Mesothelial cell of epicardium (in vitro differentiated cells): ENCODE measurements around the gene JSRP1. TPM values are rescaled to one million over a fixed set of nuclear protein-coding genes. Genes with fewer than 3 reads are reported as not detected.

ENCODE experiments used
- DNase-seq, 2 experiments: peaks; one replicate each; pipeline ENCODE4 v3.0.0; 2021; ENCODE audit warnings: low spot score in 2 of 2; ENCODE audit not compliant: unreplicated experiment in 2 of 2
- H3K27ac Mint-ChIP-seq: 2 replicates; pipeline ENCODE4 v1.8.0; 2021; ENCODE audit warnings: mixed read lengths
- H3K27me3 Mint-ChIP-seq: 2 replicates; pipeline ENCODE4 v1.8.0; 2021; ENCODE audit warnings: low read depth, mixed read lengths
- H3K36me3 Mint-ChIP-seq: 2 replicates; pipeline ENCODE4 v1.8.0; 2021; ENCODE audit warnings: mixed read lengths
- H3K4me1 Mint-ChIP-seq: 2 replicates; pipeline ENCODE4 v1.8.0; 2021; ENCODE audit warnings: mixed read lengths
- H3K4me3 Mint-ChIP-seq: 2 replicates; pipeline ENCODE4 v1.8.0; 2021; ENCODE audit warnings: mild to moderate bottlenecking, moderate library complexity, mixed read lengths
- H3K9me3 Mint-ChIP-seq: 2 replicates; pipeline ENCODE4 v1.8.0; 2021; ENCODE audit warnings: mixed read lengths
- total RNA-seq: library from RNA; stranded (reverse); gene quantifications from 3 replicates; pipeline ENCODE4 v1.2.1, GENCODE V29; 2021
- TF ChIP-seq, protein P1 (sequence below): fragments of 200-600 bp; sonication (generic); IDR thresholded peaks from one replicate; pipeline ENCODE4 v1.5.0; 2021; ENCODE audit warnings: antibody characterized with exemption; ENCODE audit not compliant: unreplicated experiment

JSRP1 gene
- total RNA-seq, 1 donor from 2014 or later: 0.80 TPM

DNA sequence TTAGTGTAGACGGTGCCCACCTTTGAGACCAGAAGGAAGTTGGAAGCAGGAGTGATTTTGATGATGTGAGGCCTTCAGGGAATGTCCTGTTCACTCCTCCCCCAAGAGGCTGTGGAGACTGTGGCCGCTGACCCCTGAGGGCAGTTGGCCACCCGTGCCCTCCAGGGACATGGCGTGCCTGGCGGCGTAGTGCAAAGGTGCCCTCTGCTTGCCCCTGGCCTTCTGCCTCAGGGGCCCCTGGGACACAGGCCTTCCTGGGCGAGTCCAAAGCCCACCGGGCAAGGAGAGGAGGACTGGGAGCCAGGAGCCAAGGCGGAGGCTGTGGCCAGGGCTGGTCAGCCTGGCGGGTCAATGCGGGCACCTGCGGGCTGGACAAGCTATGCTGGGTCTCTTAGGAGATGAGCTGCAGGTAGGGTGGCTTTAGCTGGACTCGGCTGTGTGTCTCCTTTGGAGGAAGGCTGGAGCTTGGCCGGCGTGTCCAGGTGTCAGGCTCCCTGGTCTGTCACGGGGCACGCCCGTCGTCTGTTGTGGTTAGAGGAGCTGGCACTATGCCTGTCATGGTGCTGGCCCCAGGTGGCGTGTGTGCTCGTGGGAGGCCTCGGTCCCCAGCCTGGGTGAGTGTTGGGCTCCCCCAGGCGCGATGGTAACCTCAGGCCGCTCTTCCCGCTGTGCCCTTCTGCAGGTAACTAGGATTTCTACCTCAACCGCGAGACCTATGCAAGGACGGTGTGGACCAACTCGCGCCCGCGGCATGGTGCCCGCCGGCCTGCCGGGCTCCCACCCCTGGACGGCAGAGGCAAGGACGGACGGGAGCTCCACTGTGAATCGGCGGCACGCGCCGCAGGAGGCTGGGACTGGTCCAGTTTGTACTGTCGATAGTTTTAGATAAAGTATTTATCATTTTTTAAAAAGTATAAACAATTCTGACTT is 26.8 kb downstream of the JSRP1 start:
- TF ChIP-seq, protein P1, sequence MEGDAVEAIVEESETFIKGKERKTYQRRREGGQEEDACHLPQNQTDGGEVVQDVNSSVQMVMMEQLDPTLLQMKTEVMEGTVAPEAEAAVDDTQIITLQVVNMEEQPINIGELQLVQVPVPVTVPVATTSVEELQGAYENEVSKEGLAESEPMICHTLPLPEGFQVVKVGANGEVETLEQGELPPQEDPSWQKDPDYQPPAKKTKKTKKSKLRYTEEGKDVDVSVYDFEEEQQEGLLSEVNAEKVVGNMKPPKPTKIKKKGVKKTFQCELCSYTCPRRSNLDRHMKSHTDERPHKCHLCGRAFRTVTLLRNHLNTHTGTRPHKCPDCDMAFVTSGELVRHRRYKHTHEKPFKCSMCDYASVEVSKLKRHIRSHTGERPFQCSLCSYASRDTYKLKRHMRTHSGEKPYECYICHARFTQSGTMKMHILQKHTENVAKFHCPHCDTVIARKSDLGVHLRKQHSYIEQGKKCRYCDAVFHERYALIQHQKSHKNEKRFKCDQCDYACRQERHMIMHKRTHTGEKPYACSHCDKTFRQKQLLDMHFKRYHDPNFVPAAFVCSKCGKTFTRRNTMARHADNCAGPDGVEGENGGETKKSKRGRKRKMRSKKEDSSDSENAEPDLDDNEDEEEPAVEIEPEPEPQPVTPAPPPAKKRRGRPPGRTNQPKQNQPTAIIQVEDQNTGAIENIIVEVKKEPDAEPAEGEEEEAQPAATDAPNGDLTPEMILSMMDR: no peak
- Mint-ChIP-seq H3K27ac (no peak overlapping the region), H3K4me1 (no peaks in the 10 kb centered on the region), H3K27me3 (no peaks in the 10 kb centered on the region), H3K36me3 (peaks cover 13% of the 10 kb centered on the region), H3K9me3 (no peaks in the 10 kb centered on the region), H3K4me3 (no peak overlapping the region)
- DNase-seq: no peak

DNA sequence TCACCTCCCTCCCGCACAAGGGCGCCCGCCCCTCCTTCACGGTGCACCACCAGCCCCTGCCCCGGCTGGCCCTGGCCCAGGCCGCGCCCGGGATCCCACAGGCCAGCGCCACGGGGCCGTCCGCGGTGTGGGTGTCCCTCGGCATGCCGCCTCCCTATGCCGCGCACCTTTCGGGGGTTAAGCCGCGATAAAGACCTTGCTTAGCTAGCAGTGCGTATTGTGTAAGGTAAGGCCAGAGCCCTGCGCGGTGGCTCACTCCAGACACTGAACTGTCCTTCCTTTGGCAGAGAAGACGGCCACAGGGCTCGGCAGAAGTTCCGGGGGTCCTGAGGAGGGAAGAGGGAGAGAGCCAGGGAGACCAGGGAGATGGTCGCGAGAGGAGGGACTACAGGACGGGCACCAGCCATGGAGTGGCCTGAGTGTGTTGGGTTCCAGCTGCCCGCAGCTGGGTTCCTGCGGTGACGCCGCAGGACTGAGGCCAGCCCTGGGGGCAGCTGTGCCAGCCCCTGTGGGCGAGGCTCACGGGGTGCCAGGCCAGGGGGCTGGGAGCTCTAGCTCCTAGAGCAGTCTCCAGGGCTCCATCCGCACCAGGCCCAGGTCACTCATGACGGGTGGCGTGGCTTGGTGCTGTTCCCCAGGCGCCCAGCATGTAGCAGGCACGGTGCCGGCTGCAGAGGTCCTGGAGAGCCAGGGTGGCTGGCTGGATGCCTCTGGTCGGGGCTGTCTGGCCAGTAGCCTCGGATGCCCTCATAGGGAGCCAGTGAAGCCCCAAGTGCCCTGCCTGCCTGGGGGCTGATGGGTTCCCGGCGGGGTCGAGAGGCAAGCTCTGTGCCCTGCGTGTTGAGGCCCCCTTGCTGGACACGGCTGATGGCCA is 27.8 kb downstream of the JSRP1 start:
- TF ChIP-seq, protein P1: no peak
- H3K9me3 Mint-ChIP-seq: no peaks in the 10 kb centered on the region
- no peaks in the 10 kb centered on the region for H3K4me1 Mint-ChIP-seq
- H3K27me3 Mint-ChIP-seq: no peaks in the 10 kb centered on the region
- peaks cover 14% of the 10 kb centered on the region for H3K36me3 Mint-ChIP-seq
- DNase-seq: no peak
- H3K27ac Mint-ChIP-seq: no peak overlapping the region
- no peak overlapping the region for H3K4me3 Mint-ChIP-seq

DNA sequence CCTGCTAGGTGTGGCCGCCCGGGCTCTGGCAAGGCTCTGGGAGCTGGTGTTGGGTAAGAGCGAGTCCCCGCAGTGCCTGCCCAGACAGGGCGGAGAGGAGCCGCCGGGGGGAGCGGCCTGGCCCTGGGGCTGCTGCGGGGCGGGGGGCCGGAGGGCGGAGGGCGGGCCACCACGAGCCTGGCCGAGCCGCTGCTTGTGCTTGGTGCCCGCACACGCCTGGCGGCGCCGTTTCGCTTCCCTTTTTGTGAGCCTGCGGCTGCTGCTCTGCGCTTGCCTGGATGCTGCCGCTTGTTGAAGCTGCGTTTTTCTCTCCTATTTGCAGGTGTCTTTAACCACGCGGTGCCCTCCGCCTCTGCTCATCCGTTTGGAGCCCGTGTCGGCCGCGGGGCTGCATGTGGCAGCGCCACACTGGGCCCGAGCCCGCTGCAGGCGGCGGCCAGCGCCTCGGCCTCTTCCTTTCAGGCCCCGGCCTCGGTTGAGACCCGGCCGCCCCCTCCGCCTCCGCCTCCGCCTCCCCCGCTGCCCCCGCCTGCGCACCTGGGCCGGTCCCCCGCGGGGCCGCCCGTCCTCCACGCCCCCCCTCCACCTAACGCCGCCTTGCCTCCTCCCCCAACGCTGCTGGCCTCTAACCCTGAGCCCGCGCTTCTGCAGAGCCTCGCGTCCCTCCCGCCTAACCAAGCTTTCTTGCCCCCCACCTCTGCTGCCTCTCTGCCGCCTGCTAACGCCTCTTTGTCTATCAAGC is 28.6 kb downstream of the JSRP1 start:
- H3K4me3 Mint-ChIP-seq: no peak overlapping the region
- TF ChIP-seq, protein P1: no peak
- H3K4me1 Mint-ChIP-seq: no peaks in the 10 kb centered on the region
- no peak overlapping the region for H3K27ac Mint-ChIP-seq
- H3K9me3 Mint-ChIP-seq: no peaks in the 10 kb centered on the region
- H3K36me3 Mint-ChIP-seq: peaks cover 14% of the 10 kb centered on the region
- H3K27me3 Mint-ChIP-seq: no peaks in the 10 kb centered on the region
- DNase-seq: no peak

DNA sequence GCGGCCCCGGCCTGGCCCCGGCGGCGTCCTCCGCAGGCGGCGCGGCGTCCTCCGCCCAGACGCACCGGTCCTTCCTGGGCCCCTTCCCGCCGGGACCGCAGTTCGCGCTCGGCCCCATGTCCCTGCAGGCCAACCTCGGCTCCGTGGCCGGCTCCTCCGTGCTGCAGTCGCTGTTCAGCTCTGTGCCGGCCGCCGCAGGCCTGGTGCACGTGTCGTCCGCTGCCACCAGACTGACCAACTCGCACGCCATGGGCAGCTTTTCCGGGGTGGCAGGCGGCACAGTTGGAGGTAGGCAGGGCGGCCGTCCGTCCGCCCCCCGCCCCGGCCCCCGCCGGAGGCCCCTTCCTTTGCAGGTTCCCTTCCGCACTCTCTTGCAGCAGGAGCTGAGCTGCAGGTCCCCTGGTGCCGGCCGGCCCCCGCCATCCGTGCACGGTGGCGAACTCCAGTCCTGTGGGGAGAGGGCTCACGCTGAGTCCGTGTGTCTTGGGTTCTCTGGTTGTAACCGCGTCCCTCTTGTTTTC is 29.3 kb downstream of the JSRP1 start:
- Mint-ChIP-seq H3K9me3 (no peaks in the 10 kb centered on the region), H3K4me1 (no peaks in the 10 kb centered on the region), H3K4me3 (no peak overlapping the region), H3K27ac (no peak overlapping the region), H3K36me3 (peaks cover 14% of the 10 kb centered on the region), H3K27me3 (no peaks in the 10 kb centered on the region)
- no peak for DNase-seq
- TF ChIP-seq, protein P1: no peak
